T follicular helper cell (primary cell): ENCODE measurements around the gene TOR3A.
A peak's percentile ranks its signal among the peaks of the same experiment; 100 is the strongest.
"Not testable (repeated sequence)": the region's sequence is repeated elsewhere in the genome, so short reads cannot be mapped to it uniquely, and the experiment has no call there.

ENCODE experiments used
- DNase-seq: peaks from one replicate; pipeline ENCODE4 v3.0.0-alpha.2; 2020; ENCODE audit warnings: low read depth
- total RNA-seq, 2 experiments: gene quantifications; one replicate each; lab custom pipeline; 2026; lab: John Stamatoyannopoulos, UW

Gene TOR3A
- total RNA-seq, result 39.2 to 43.4 reads per million in 2 experiments

GRCh38 chr1:179081687-179082332, at the start of gene TOR3A:
Gene TOR3A, plus strand, starts transcription at chr1:179082070. Its CDS starts 59 bp downstream, at chr1:179082129.
- peak; percentile 52 for DNase-seq

GRCh38 chr1:179034720-179035119, 47.1 kb upstream of the TOR3A start:
- DNase-seq, result no peak

GRCh38 chr1:179036844-179037465, 44.9 kb upstream of the TOR3A start:
- DNase-seq, result no peak

GRCh38 chr1:179038528-179039281, 43.2 kb upstream of the TOR3A start:
- no peak for DNase-seq

- not testable (repeated sequence) for DNase-seq
Observed at GRCh38 chr1:179039502-179040174, 42.2 kb upstream of the TOR3A start.

GRCh38 chr1:179040175-179040551, 41.7 kb upstream of the TOR3A start:
- not testable (repeated sequence) for DNase-seq

GRCh38 chr1:179042087-179042486, 39.8 kb upstream of the TOR3A start:
- DNase-seq, result no peak

- no peak for DNase-seq
Observed at GRCh38 chr1:179042700-179043099, 39.2 kb upstream of the TOR3A start.

- DNase-seq, result no peak
Observed at GRCh38 chr1:179043266-179043665, 38.6 kb upstream of the TOR3A start.

- no peak for DNase-seq
Observed at GRCh38 chr1:179043907-179044306, 38.0 kb upstream of the TOR3A start.

GRCh38 chr1:179046808-179047635, 34.8 kb upstream of the TOR3A start:
- no peak for DNase-seq

- DNase-seq, result no peak
Observed at GRCh38 chr1:179047636-179047997, 34.3 kb upstream of the TOR3A start.

- no peak for DNase-seq
Observed at GRCh38 chr1:179048339-179049124, 33.3 kb upstream of the TOR3A start.

GRCh38 chr1:179052776-179053175, 29.1 kb upstream of the TOR3A start:
- no peak for DNase-seq

- no peak for DNase-seq
Observed at GRCh38 chr1:179053486-179053885, 28.4 kb upstream of the TOR3A start.

- no peak for DNase-seq
Observed at GRCh38 chr1:179055937-179056336, 25.9 kb upstream of the TOR3A start.

- DNase-seq, result no peak
Observed at GRCh38 chr1:179058487-179059483, 23.1 kb upstream of the TOR3A start.

GRCh38 chr1:179061360-179062282, 20.2 kb upstream of the TOR3A start:
- no peak for DNase-seq
